HFFc6 (cell line): ENCODE measurements around the gene CTNNA2. TPM values are rescaled to one million over a fixed set of nuclear protein-coding genes. Genes with fewer than 3 reads are reported as not detected.

Experiments used
- DNase-seq: peaks from one replicate; pipeline ENCODE4 v3.0.0-alpha.2; 2018
- H3K27ac Mint-ChIP-seq: 2 replicates; pipeline ENCODE4 v1.8.0; 2020; ENCODE audit warnings: mild to moderate bottlenecking, mixed read lengths
- H3K27me3 Mint-ChIP-seq: 2 replicates; pipeline ENCODE4 v1.8.0; 2021; ENCODE audit warnings: mild to moderate bottlenecking, moderate library complexity, mixed read lengths; ENCODE audit not compliant: insufficient read depth
- H3K36me3 Mint-ChIP-seq: 2 replicates; pipeline ENCODE4 v1.8.0; 2021; ENCODE audit warnings: low read depth, mixed read lengths
- H3K4me1 Mint-ChIP-seq: 2 replicates; pipeline ENCODE4 v1.8.0; 2020; ENCODE audit warnings: low read depth, mixed read lengths
- H3K4me3 Mint-ChIP-seq: 2 replicates; pipeline ENCODE4 v1.8.0; 2020; ENCODE audit warnings: mild to moderate bottlenecking, moderate library complexity, mixed read lengths
- H3K9me3 Mint-ChIP-seq: 2 replicates; pipeline ENCODE4 v1.8.0; 2020; ENCODE audit warnings: mild to moderate bottlenecking, mixed read lengths
- total RNA-seq, 6 experiments: library from RNA; stranded (reverse); fragmentation: NEBNext Ultra II Directional; extraction: Animal tissue kit (Norgen Biotek cat#: 25700); gene quantifications; 2 replicates in 1 of 6; 3 replicates in 5 of 6; pipeline ENCODE4 v1.2.3, GENCODE V29; 2021
- TF ChIP-seq, protein P1 (sequence below): fragments of 200-600 bp; sonication (generic); IDR thresholded peaks from 2 replicates; pipeline ENCODE4 v1.5.0; 2021; ENCODE audit warnings: antibody characterized with exemption, mild to moderate bottlenecking

The CTNNA2 gene
- total RNA-seq, 6 experiments from 2014 or later: not detected

DNA sequence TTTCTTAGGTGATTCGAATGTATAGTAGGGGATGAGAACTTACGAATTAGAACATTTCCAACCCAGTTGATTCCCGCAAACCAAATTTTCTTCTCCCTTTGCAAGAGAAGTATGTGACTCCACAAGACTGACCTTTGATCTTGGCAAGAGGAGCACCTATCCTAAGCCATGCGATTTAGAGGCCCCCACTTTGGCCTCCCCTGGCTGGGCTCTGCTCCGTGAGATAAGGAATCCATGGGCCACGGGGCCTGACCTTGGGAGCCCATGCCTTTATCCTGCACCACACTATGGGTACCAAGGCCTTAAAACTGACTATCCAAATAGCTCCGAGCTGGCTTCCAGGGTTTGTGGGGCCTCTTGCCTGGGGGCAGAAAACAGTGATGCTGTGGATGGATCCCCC lies 656.0 kb downstream of the CTNNA2 start:
- no peak for DNase-seq
- Mint-ChIP-seq H3K36me3 (no peaks in the 10 kb centered on the region), H3K27ac (no peak overlapping the region), H3K9me3 (no peaks in the 10 kb centered on the region), H3K4me1 (no peaks in the 10 kb centered on the region), H3K27me3 (no peaks in the 10 kb centered on the region), H3K4me3 (no peak overlapping the region)
- TF ChIP-seq, protein P1, sequence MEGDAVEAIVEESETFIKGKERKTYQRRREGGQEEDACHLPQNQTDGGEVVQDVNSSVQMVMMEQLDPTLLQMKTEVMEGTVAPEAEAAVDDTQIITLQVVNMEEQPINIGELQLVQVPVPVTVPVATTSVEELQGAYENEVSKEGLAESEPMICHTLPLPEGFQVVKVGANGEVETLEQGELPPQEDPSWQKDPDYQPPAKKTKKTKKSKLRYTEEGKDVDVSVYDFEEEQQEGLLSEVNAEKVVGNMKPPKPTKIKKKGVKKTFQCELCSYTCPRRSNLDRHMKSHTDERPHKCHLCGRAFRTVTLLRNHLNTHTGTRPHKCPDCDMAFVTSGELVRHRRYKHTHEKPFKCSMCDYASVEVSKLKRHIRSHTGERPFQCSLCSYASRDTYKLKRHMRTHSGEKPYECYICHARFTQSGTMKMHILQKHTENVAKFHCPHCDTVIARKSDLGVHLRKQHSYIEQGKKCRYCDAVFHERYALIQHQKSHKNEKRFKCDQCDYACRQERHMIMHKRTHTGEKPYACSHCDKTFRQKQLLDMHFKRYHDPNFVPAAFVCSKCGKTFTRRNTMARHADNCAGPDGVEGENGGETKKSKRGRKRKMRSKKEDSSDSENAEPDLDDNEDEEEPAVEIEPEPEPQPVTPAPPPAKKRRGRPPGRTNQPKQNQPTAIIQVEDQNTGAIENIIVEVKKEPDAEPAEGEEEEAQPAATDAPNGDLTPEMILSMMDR: no peak

DNA sequence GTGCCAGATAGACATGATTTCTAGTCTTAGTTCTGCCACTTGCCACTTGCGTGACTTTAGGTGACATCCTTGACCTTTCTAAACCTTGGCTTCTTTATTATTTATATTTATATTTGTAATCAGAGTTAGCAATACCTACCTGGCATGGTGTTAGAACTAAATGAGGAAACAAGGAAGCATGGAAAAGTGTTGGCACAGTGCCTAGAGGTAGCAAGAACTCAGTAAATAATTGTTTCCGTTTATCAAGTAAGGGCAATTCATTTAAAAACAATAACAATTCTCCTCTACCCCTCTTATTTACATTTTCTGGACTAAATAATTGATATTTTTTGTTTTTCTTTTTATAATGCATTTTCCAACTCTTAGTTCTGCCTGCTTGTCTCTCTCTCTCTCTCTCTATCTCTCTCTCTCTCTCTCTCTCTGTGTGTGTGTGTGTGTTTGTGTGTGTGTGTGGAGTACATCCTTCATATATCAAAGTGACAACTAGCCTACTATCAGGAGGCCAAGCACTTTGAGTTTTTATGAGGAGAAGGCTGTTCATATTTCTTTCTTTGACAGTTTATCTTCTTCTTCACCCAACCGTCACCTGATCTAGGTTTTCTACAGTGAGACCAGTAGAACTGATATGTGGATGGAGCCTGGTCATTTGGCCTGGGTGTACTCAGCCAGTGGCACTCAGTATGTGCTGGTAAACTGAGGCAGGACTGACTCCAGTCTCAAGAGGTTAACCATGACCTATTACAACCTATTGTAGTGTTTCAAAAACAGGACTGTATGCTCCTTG lies 657.2 kb downstream of the CTNNA2 start:
- TF ChIP-seq, protein P1: no peak
- Mint-ChIP-seq H3K27me3 (peaks cover 1% of the 10 kb centered on the region; the same call in 1 of the 2 replicates), H3K4me1 (no peaks in the 10 kb centered on the region), H3K9me3 (no peaks in the 10 kb centered on the region), H3K27ac (no peak overlapping the region), H3K4me3 (no peak overlapping the region), H3K36me3 (no peaks in the 10 kb centered on the region)
- DNase-seq: no peak

- no peak for DNase-seq
- Mint-ChIP-seq H3K27me3 (no peaks in the 10 kb centered on the region; the same call in 1 of the 2 replicates), H3K4me1 (no peaks in the 10 kb centered on the region), H3K36me3 (no peaks in the 10 kb centered on the region), H3K9me3 (peaks cover 7% of the 10 kb centered on the region; the same call in 1 of the 2 replicates), H3K27ac (no peak overlapping the region), H3K4me3 (no peak overlapping the region)
- TF ChIP-seq, protein P1: no peak
These were observed 672.2 kb downstream of the CTNNA2 start for GRCh38 chr2:80185091-80185490.

DNA sequence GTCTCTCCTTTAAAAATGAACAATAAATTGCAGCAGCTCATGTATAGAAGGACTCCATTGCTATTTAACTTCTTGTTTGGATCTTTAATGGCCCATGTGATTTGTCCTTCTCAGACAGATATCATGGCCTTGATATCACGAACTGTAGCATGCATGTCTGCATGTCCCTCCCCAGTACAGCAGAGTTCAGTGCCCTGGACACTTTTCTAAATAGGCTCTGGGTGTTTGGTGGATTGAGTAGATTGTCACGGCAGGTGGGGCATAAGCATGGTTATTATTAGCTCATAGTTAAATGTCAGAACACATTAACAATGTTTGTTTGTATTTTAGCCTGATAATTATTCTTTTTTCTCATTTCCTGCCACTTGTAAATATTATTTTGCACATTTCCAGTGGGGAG lies 673.4 kb downstream of the CTNNA2 start:
- H3K4me3 Mint-ChIP-seq: no peak overlapping the region
- no peak overlapping the region for H3K27ac Mint-ChIP-seq

DNA sequence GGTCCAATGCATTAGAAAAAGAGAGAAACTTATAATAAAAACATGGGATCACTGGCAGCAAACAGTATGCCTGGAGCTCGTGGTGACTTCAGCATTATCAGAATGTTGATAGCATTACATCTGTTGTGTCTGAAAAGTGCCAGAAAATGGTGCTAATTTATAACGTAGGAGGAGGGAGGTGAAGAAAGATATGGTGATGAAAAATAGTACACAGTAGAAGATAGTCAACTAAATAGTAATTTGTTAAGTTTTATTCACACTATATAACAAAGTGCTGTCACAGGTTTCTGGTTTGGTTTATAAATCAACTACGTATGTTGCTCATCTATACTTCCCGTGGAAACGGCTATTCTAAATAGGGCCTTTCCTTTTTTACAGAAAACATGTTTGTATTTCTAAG lies 674.3 kb downstream of the CTNNA2 start:
- TF ChIP-seq, protein P1: no peak
- Mint-ChIP-seq H3K36me3 (no peaks in the 10 kb centered on the region), H3K4me3 (no peak overlapping the region), H3K4me1 (no peaks in the 10 kb centered on the region), H3K27ac (no peak overlapping the region), H3K9me3 (no peaks in the 10 kb centered on the region), H3K27me3 (no peaks in the 10 kb centered on the region; the same call in 1 of the 2 replicates)
- no peak for DNase-seq

More for the DNA sequence above, 673.4 kb downstream of the CTNNA2 start:
- H3K27me3 Mint-ChIP-seq: no peaks in the 10 kb centered on the region; the same call in 1 of the 2 replicates
- no peak for DNase-seq
- no peaks in the 10 kb centered on the region for H3K9me3 Mint-ChIP-seq
- H3K36me3 Mint-ChIP-seq: no peaks in the 10 kb centered on the region
- TF ChIP-seq, protein P1: no peak
- no peaks in the 10 kb centered on the region for H3K4me1 Mint-ChIP-seq
